NCI-H128 (cell line): Measurements from ENCODE around the gene FAF1.
"Not testable (repeated sequence)": the region's sequence is repeated elsewhere in the genome, so short reads cannot be mapped to it uniquely, and the experiment has no call there.

ENCODE experiments used
- DNase-seq: peaks from one replicate; lab custom pipeline; 2025; ENCODE audit not compliant: unreplicated experiment; lab: John Stamatoyannopoulos, UW

Gene FAF1

GRCh38 chr1:50959913-50960844 lies at the start of gene FAF1:
Gene FAF1, minus strand, starts transcription at chr1:50960267. Its CDS starts 456 bp downstream, at chr1:50959811.
- peak; percentile 98 for DNase-seq

- DNase-seq = no peak
Observed at GRCh38 chr1:51009381-51009780, 49.3 kb upstream of the FAF1 start.

GRCh38 chr1:51005549-51005948 lies 45.5 kb upstream of the FAF1 start:
- not testable (repeated sequence) for DNase-seq

- peak; percentile 31 for DNase-seq
Observed at GRCh38 chr1:51002516-51002915, 42.4 kb upstream of the FAF1 start.

GRCh38 chr1:51000651-51001050 lies 40.6 kb upstream of the FAF1 start:
- DNase-seq = no peak

- DNase-seq = no peak
Observed at GRCh38 chr1:51000160-51000559, 40.1 kb upstream of the FAF1 start.

- not testable (repeated sequence) for DNase-seq
Observed at GRCh38 chr1:50999375-50999774, 39.3 kb upstream of the FAF1 start.

GRCh38 chr1:50996083-50996482 lies 36.0 kb upstream of the FAF1 start:
- no peak for DNase-seq

- peak; percentile 55 for DNase-seq
Observed at GRCh38 chr1:50995651-50996050, 35.6 kb upstream of the FAF1 start.

- DNase-seq = no peak
Observed at GRCh38 chr1:50994997-50995396, 34.9 kb upstream of the FAF1 start.

- DNase-seq = no peak
Observed at GRCh38 chr1:50993645-50994044, 33.6 kb upstream of the FAF1 start.

- DNase-seq = no peak
Observed at GRCh38 chr1:50992532-50993318, 32.7 kb upstream of the FAF1 start.

- DNase-seq = no peak
Observed at GRCh38 chr1:50989694-50990093, 29.6 kb upstream of the FAF1 start.

GRCh38 chr1:50986653-50987052 lies 26.6 kb upstream of the FAF1 start:
- no peak for DNase-seq

GRCh38 chr1:50985094-50985493 lies 25.0 kb upstream of the FAF1 start:
- DNase-seq = no peak

GRCh38 chr1:50983219-50983802 lies 23.2 kb upstream of the FAF1 start:
- DNase-seq = no peak

GRCh38 chr1:50982611-50983010 lies 22.5 kb upstream of the FAF1 start:
- no peak for DNase-seq

- DNase-seq = no peak
Observed at GRCh38 chr1:50981741-50982140, 21.7 kb upstream of the FAF1 start.

GRCh38 chr1:50980505-50980904 lies 20.4 kb upstream of the FAF1 start:
- DNase-seq = no peak

- no peak for DNase-seq
Observed at GRCh38 chr1:50979937-50980336, 19.9 kb upstream of the FAF1 start.
